ENCODE results near the gene DLX4.
A peak's percentile ranks its signal among the peaks of the same experiment; 100 is the strongest.

The DLX4 gene

GRCh38 chr17:49968405-49969133, 421 bp upstream of the DLX4 start:
- DNase-seq (ENCODE audit: low read depth in 2 of 2): peak; percentile 38 to 41

GRCh38 chr17:49969795-49970389, 902 bp downstream of the DLX4 start:
- no peak for DNase-seq (ENCODE audit: low read depth in 2 of 2)

- DNase-seq (ENCODE audit: low read depth in 2 of 2): no peak
These were observed 1.5 kb downstream of the DLX4 start for GRCh38 chr17:49970498-49970897.

GRCh38 chr17:49971199-49971847, 2.3 kb downstream of the DLX4 start:
- DNase-seq (ENCODE audit: low read depth in 2 of 2): no peak

GRCh38 chr17:49971848-49972485, 3.0 kb downstream of the DLX4 start:
- DNase-seq (ENCODE audit: low read depth in 2 of 2): no peak

- no peak for DNase-seq (ENCODE audit: low read depth in 2 of 2)
These were observed 3.7 kb downstream of the DLX4 start for GRCh38 chr17:49972486-49973270.

- DNase-seq (ENCODE audit: low read depth in 2 of 2): no peak
These were observed 4.3 kb downstream of the DLX4 start for GRCh38 chr17:49973271-49973615.

- DNase-seq (ENCODE audit: low read depth in 2 of 2): no peak
These were observed 6.5 kb downstream of the DLX4 start for GRCh38 chr17:49975531-49975930.

- DNase-seq (ENCODE audit: low read depth in 2 of 2): no peak
These were observed 7.3 kb downstream of the DLX4 start for GRCh38 chr17:49976163-49976827.

- DNase-seq (ENCODE audit: low read depth in 2 of 2): no peak
These were observed 7.8 kb downstream of the DLX4 start for GRCh38 chr17:49976828-49977202.

GRCh38 chr17:49977463-49978389, 8.7 kb downstream of the DLX4 start:
- no peak for DNase-seq (ENCODE audit: low read depth in 2 of 2)

- DNase-seq (ENCODE audit: low read depth in 2 of 2): no peak
These were observed 9.5 kb downstream of the DLX4 start for GRCh38 chr17:49978501-49978900.

GRCh38 chr17:49979748-49980479, 10.9 kb downstream of the DLX4 start:
- DNase-seq (ENCODE audit: low read depth in 2 of 2): no peak

GRCh38 chr17:49980703-49981197, 11.8 kb downstream of the DLX4 start:
- no peak for DNase-seq (ENCODE audit: low read depth in 2 of 2)

- DNase-seq (ENCODE audit: low read depth in 2 of 2): no peak
These were observed 15.3 kb downstream of the DLX4 start for GRCh38 chr17:49984283-49984682.

GRCh38 chr17:49984776-49985175, 15.8 kb downstream of the DLX4 start:
- no peak for DNase-seq (ENCODE audit: low read depth in 2 of 2)

GRCh38 chr17:49985310-49985990, 16.5 kb downstream of the DLX4 start:
- DNase-seq (ENCODE audit: low read depth in 2 of 2): no peak

GRCh38 chr17:49986396-49987289, 17.7 kb downstream of the DLX4 start:
- no peak for DNase-seq (ENCODE audit: low read depth in 2 of 2)
